OCI-M2 (cell line): ENCODE data around the gene DCAF15.
A peak's percentile ranks its signal among the peaks of the same experiment; 100 is the strongest.

Experiments used
- DNase-seq: peaks from one replicate; lab custom pipeline; 2025; ENCODE audit not compliant: unreplicated experiment; lab: John Stamatoyannopoulos, UW

Gene DCAF15

DNA sequence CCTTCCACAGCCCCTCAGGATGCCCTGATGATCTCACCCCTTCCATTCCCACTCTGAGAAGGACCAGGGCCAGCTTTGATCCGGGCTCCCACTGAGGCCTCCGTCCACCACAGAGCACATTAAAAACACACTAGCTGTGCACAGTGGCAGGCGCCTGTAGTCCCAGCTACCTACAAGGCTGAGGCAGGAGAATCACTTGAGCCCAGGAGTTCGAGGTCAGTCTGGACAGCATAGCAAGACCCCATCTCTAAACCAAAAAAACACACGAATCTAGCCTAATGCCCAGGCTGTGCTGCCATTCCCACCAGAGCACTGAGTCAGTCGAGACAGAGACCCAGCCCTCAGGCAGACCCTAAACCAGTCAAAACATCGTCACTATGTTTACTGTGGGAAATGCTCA is 39.7 kb downstream of the DCAF15 start:
- DNase-seq: no peak

DNA sequence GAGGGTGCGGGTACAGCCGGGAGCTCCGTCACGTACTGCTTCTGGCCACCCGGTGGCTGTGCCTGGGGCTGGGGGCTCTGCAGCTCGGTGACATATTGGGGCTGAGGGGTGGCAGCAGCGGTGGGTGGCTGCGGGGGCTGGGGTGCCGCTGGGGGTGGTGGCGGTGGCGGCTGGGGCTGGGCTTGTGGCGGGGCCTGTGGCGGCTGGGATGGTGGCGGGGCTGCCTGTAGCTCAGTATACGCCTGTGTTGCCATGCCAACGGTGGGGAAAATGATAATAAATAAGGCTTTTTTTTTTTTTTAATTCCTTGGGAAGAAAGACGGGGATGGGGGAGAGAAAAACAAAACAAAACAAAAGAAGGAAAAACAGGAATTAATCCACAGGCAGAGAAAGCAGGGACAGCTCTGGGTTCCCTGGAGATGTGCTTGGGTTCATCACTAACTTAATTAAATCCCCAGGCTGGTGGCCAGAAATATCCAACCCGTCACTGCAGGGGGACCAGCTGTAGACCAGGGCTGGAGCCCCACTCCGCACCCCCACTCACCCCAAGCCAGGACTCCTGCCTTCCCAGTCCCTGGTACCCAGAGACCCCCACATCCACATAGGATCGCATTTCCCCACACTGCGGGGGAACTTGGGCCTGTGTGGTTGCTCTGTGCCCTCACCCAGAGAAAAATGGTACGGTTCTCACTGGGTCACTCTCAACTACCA is 41.4 kb downstream of the DCAF15 start:
- no peak for DNase-seq

GRCh38 chr19:13995017-13995728 is 42.9 kb downstream of the DCAF15 start:
- no peak for DNase-seq

- no peak for DNase-seq
Measured at GRCh38 chr19:13995878-13996765, 43.8 kb downstream of the DCAF15 start.

DNA sequence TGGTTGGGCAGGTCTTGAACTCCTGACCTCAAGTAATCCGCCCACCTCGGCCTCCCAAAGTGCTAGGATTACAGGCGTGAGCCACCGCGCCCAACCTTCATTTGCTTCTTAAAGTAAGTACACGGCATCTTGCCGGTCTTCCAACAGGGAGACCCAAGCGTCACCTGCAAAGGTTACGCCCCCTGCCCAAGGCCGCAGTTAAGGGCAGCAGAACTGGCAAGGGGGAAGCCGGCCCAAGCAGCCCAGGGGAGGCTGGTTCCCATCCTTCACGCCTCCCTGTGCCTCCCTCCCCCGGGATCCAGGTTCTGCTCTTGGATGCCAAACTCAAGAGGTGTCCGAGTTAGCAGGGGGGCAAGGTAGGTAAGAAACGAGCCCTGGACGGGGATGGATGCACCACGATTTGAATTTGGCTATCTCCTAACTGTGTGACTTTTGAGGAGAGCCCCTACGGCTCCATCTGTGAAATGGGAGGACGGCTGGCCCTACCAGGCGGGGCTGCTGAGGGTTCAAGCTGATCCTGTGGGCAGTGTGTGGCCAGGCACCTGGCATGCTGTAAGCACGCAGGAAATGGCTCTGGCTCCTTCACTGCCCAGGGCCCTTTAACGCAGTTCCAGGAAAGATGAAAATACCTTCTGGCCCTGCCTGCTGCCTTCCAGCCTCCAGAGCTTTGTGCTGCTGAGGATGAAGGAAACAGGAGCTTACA is 44.8 kb downstream of the DCAF15 start:
- no peak for DNase-seq

GRCh38 chr19:13997631-13997962 is 45.3 kb downstream of the DCAF15 start:
- no peak for DNase-seq

DNA sequence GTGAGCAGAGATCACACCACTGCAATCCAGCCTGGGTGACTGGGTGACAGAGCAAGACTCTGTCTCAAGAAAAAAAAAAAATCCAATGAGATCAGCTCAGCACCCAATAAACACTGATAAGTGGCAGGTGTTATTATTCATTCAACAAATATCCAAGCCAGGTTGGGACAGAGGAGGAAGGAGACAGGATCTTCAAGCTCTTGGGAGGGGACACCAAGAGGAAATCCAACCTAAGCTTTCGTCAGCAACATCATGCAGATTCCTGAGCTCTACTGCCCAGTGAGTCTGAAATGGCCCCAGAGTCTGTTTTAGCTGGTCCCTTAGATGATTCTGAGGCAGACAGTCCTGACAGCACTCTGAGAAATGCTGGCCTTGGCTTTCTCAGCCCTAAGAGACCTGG is 46.1 kb downstream of the DCAF15 start:
- DNase-seq: no peak

DNA sequence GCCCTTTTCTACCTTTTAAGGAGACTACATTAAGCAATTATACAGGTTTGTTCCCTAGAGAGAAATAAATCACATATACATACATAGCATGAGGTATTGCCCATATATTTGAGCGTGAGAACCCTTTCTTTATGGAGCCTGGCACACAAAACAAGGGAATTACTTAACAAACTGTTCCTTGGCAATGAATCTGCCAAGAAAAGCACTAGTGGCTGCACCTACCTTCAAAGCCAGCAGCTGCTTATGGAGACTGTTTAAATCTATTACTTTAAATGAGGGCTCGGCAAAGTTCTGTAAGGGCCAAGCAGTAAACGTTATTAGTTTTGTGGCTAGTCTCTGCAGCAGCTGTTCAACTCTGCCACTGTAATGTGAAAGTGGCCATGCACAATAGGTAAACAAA is 46.8 kb downstream of the DCAF15 start:
- DNase-seq: no peak

- no peak for DNase-seq
Measured at GRCh38 chr19:14000691-14001375, 48.5 kb downstream of the DCAF15 start.

DNA sequence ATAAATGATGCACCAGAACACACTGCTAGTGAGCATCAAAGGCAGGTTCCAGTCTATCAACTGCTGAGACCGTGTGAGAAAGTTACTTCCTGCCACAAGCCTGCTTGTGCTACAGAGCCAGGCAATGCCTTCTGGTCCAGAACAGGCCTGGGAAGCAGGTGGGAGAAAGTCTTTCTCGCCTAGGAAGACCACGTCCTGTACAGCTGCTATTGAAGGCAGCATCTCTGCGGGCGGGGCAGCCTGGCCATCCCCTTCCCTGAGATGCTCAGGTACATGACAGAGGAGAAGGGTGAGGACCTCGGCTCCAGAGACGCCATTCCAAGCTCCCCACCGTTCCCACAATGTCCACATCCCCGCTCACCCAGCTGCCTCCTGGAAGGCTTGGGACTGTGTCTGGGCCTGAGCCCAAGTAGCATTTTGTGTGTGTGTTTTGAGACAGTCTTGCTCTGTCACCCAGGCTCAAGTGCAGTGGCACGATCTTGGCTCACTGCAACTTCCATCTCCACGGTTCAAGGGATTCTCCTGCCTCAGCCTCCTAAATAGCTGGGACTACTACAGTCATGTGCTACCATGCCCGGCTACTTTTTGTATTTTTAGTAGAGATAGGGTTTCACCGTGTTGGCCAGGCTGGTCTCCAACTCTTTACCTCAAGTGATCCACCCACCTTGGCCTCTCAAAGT is 50.4 kb downstream of the DCAF15 start:
- DNase-seq: no peak

DNA sequence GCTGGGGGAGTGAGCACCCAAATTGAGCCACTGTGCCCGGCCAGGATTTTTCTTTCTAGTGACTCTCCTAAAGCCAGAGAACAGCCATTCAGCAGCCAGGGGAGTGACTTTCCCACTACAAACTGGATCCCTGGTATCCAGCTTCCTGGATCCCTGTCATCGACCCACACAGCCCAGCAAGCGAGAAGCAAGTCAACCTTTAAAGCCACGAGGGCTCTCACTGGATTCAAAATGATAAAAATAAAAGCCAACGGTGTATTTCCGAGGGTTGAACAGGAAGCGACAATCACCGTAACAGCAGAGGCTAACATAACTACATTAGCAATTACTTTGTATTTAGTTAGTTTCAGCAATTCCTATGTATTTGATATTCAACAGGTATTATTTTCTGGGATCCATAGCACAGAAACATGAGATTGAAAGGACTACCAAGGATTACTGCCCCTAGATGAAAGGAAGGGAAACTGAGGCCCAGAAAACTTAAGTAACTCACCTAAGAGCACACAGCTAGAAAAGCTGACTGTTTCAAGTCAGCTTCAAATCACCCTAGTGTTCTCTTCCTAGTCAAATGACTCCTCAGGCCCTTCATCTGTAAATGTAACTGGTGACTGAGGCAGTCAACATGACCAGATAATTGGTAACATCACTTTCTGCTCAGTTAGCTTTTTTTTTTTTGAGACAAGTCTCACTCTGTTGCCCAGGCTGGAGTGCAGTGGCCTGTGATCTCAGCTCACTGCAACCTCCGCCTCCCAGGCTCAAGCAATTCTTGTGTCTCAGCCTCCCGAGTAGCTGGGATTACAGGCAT is 51.1 kb downstream of the DCAF15 start:
- DNase-seq: no peak

- DNase-seq: peak; percentile 76
Measured at GRCh38 chr19:14004619-14005348, 52.5 kb downstream of the DCAF15 start.

GRCh38 chr19:14005349-14006084 is 53.2 kb downstream of the DCAF15 start:
- peak; percentile 88 for DNase-seq

DNA sequence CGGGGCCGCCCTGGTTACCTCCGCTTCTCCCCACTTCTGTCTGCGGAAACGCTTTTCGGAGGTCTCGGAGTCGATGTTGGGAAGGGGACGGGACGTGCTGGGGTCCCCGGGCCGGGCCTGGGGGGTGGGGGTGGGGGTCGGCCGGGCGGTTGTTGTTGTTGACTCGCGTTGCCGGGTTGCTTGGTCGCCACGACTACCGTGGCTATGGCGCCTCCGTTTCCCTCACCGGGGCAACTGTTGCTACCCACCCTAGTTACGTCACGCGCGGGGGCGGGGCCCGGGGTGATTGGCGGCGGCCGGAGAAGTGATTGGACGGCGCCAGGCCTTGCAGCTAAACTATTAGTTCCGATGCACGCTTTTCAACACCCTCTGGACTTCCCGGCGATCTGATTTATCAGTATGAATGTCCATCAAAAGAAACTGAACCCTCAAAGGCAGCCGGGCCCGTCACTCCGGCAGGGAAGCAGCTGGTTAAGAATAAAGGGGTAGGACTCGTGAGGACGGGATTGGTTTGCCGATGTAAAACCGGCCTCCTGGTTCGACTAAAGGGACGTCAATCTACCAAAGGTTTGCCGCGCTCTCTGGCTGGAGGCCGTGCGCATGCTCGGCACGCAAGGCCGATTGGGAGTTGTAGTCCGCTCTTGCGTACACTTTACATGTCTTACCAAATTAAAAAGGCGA is 53.9 kb downstream of the DCAF15 start, which contains the start of gene RFX1:
Gene RFX1 (minus strand): TSS at position 236 of the 681 bp plus-strand sequence. CDS start 12,477 bp downstream, outside the sequence.
- peak; percentile 99 for DNase-seq

- peak; percentile 99 for DNase-seq
Measured at GRCh38 chr19:14006766-14007562, 54.7 kb downstream of the DCAF15 start.
